Measurements from ENCODE around the gene LRRC2.

- TF ChIP-seq CTCF (IDR thresholded peaks at IDR 0.05) (no peak), REST (IDR thresholded peaks at IDR 0.05; ENCODE audit: insufficient read depth in 1 of 2, low read depth in 2 of 2, low read length in 1 of 2) (no peak), POLR2AphosphoS5 (IDR thresholded peaks at IDR 0.05; ENCODE audit: low read depth, low read length) (no peak)
These were observed 10.3 kb upstream of the LRRC2 start for GRCh38 chr3:46576386-46576785.

All from Panc1 (cell line).